ENCODE measurements around the gene CDK18.

The CDK18 gene

DNA sequence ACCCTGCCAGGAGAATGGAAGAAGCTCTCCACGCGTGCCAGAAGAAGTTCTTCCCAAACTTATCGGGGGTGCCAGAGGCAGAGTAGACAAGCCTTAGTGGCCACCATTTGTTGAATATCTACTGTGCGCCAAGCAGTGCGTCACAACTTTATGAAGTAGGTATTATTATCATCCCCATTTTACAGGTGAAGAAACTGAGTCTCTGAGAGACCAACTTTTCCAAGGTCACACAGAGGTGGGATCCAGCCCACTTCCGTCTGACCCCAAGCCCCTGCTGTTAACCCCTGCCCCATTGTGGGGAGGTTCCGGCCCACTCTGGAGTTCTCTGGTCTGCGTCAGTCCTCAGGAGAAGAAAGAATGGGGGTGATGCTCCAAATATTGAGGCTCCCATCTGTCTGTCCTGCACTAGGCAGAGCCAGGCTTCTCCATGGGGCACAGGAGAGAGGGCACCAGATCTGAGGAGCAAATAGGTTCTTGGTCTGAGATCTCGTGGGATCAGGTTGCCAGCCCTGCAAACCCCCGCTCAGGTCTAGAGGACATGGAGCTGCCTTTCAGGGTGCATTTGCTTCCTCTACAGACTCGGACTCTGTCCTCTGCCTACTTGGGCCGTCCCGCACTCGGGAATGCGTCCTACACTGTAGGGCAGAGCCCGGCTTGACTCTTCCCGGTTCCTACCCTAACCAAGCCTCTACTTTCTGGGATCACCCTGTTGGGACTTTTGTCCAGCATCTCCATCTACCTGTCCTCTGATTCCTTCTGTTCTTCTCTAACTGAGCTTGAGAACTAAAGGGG, 2.1 kb downstream of the CDK18 start:
- no peak for DNase-seq

DNA sequence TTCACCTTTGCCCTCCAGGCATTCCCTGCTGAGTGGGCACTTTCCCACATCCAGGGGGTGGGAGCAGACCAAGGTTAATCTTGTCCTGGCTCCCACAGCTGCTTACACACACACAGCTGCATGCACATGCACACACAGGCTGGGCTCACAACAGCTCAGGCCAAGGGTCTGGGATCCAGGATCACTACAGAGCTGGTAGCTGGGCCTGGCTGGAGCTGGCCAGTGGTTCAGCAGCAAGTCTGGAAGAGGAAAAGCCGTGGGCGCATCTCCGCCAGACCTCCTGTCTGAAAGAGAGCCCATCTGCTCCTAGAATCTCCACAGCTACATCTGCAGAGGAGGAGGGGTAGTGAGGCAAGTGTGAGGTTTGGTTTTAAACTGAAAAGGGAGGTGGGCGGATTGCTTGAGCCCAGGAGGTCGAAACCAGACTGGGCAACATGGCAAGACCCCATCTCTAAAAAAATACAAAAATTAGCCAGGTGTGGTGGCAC, 3.8 kb downstream of the CDK18 start:
- DNase-seq = no peak

DNA sequence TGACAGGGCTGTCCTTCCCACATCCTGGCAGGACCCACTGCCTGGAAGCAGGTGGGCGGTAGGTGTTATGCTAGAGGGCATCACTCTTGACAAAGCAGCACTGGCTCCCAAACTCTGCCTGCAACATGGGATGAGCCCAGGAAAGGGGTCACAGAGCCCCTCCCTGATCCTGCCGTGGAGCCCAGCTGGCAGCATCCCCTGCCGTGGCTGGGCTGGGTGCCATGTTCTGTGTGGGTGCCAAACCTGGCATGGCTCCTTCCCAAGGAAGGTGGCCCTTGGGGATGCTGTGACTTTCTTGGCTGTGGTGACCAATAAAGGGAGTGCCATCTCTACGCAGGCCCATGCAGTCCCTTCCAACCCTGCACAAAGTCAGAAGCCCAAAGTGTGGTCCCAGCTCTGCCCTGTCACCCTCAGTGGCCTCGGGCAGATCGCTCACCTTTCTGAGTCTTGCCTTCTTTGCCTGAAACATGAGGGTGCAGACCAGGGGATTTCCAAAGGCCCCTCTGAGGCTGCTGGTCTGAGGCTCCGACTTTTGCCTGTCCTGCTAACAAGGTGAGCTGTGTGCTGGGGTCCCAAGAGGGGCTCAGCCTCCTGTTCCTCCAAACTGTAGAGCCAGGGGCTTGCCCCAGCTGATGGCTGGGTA, 6.0 kb downstream of the CDK18 start:
- no peak for DNase-seq

DNA sequence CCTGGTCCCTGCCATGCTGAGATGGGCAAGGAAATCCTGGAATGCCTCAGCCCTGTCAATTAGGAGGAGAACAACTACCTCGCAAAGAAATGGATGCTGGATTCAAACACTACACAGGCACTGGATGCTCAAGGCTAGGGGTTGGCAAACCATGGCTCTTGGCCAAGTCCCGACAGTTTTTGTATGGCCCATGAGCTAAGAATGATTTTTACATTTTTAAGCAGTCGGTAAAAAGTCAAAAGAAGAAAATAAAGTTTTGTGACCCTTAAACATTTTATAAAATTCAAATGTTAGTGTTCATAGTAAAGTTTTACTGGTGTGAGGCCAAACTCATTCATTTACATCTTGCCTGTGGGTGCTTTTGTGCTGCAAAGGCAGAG, 6.5 kb downstream of the CDK18 start:
- DNase-seq = no peak

DNA sequence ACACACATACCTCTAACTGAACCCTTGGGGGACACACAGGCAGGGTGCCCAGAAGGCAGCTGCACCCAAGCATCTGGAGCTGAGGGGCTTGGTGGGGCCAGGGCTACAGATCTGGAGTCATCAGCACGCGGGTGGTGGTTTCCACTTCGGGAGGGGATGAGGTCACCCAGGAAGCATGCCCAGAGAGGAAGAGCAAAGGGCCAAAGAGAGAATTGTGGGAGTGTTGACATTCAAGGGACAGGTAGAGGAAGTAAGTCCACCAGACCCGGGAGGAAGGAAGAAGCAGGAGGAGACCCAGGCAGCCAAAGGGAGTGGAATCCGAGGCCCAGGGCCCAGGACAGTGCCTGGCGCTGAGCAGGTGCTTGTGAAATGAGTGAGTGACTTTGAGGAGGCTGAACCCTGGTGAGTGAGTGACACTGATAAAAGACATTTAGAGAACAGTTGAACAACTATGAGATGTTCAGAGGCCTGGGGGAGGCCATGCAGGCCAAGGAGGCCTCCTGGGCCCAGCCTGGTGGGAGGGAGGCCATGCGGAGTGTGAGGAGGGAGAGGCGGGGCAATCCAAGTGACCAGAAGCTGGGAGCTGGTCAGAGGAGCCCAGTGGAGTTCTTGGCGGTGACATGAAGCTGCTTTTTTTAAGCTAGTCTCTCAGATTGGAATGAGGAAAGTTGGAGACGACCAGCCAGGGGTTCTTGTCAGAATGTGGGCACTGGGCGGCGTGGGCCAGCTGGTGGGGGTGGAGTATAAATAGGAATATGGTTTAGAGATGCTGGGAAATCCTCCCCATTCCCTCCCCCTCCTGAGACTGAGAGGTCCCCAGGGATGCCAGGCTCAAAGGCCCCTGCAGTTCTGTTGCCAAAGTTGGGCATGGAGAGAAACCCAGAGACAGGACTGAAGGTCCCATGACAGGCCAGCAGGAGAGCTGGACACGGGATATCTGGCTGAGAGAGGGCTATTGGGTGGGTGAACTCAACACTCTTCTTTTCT, 7.9 kb downstream of the CDK18 start:
- no peak for DNase-seq

DNA sequence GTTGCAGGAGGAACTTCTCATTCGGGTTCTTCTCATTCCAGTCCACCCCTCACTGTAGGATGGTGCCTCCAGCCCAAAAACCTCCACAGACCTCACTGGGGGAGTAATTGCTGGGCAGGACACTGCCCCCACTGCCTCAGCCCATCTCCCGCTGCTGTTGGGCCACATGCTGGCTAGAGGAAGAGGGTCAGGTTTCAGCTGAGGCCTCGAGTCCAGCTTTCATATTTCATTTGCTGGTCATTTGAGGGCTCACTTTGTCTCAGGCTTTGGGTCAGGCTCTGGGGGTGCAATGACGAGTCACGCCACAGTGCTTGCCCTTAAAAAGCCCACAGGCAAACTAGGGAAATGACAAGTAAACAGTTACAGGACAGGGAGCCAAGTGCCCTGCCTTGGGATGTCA, 9.3 kb downstream of the CDK18 start:
- DNase-seq = no peak

DNA sequence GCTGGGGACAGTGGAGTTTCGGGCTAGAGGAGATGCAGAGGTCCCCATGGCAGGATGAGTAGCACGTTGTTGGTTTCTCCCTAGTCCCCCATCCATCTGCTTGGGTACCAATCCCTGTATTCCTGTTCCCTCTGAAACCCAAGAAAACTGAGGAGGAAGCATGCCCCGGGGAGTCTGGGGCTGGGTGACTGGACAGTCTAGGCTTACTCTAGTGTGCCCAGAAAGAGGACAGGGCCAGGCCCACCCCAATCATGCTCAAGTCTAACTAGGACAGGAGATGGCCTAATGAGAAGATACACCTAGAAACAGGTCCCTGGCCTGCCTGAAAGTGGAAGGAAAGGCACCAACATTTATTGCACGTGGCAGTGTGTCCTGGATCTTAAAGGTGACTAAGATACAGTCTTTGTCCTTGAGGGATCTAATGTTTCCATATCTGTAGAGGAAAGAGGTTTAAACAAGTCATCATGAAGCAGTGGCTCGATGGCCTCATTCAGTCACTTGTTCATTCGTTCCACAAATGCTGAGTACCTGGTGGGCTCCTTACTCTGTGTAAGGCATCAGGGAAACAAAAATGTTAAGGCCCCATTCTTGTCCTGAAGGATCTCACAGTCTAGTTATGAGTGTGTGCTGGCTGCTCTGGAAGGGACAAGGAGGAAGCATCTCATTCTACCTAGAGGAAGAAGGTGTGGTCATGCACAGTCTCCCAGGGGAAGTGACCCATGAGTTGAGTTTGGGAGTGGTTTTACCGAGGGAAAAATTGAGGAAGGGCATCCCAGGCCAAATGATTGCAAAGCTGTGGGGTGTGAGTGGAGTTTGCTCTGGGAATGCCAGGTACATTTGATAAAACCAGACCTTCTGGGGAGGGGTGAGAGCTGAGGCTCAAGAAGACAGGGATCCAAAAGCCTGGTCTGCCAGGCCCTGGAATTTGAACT, 10.0 kb downstream of the CDK18 start:
- no peak for DNase-seq

DNA sequence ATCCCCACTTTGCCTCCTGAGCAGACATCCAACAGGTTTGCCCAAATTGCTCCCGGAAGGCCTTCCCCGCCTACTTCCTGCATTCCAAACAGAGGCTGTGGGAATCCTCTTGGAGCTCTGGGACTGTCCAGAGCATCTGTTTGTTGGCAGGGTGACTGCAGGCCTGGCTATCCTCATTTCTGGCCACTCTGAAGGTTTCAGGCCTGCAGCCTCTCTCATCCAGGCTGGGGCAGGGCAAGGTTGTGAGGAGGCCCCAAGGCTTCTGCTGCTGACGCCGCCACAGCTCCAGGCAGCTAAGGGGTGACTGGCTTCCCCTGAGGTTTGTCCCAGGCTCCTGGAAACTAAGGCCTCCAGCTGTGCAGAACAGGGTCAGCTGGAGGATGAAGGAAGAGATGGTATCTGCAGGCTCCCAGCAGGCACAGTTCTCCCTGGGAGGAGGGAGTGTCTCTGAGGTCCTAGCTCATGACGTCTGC, 11.3 kb downstream of the CDK18 start:
- DNase-seq = no peak

DNA sequence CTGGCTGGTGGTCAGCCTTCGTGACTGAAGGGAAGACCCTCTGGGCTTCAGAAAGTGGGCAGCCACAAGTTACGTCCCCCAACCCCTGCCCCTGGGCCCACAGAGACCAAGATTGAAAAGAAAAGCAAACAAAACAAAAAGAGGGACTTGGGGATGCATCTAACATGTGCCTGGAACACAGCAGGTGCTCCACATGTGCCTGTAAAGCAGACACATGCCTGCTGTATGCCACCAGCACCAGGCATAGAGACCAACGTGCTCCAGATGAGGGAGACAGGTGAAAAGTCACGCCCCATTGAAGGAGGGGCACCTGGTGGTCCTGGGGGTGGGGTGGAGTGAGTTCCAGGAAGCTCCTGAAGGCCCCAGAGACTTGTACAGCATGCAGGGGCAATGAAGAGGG, 11.9 kb downstream of the CDK18 start:
- DNase-seq = no peak

DNA sequence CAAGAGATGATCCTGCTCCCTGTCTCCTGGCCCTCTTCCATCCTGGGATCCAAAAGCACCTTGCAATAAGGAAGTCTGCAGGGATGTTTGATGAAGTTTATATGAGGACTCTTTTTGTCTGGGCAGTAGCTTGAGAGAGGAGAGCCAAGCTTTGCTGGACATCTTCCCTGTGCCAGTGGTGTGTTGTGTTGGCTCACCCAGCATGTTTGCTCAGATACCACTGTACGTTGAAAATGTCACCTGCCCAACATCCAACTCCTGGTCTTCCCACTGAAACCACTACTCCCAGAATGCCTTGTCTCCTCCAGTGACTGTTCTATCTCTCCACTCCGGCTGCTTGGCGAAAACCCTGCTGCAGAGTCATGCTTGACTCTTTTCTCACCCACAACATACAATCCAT, 12.8 kb downstream of the CDK18 start:
- DNase-seq = no peak

DNA sequence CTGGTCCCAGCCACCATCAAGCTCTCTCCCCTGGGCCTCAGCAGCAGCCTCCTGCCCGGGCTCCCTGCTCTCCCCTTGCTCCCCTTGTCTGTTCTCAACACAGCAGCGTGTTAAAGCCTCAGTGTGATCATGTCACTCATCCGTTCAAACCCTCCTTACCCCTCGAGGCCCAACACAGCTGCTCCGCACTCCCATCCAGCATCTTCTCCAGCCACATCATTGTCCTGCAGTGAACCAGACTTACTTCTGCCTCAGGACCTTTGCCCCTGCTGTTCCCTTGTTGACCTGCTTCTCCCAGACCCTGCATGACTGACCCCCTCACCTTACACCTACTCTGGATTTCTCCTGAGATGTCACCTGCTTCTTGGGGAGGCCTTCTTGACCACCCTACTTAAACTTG, 13.3 kb downstream of the CDK18 start:
- no peak for DNase-seq

DNA sequence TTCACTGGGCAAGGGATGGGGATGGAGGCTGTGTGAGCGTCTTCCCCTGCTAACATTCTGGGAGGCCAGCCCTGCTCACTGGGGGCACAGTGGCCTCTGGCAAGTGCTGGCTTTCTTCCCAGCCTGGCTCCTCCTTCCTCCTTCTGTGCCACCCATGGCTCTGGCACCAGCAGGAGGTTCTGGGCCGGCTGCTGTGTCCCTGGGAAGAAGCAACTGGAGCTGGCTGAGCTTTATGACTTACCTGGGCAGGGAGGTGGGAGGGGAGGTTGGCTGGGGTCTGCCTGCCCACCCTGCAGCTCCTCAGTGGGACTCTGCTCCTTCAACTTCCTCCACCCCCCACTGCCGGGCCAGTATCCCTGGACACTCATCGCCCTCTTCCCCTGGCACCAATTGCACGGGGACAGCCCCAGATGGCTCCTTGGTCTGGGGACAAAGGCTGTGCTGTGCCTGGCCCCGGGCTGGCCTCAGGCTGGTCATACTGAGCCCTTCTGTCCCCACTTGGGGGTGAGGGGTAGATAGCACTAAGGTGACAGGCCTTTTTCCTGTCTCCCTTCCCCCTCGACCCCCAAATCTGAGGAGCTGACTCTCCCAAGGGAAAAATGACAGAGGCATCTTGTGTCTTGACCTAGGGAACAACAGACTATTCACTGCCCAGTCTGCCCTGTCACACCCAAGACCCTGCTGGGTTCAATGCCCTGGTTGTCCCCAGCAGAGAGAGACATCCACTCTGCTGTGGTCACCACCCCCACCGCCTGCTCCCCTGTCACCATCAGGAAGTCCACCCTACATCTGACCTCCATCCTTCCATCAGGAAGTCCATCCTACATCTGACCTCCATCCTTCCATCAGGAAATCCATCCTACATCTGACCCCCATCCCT, 14.4 kb downstream of the CDK18 start:
- DNase-seq = no peak

DNA sequence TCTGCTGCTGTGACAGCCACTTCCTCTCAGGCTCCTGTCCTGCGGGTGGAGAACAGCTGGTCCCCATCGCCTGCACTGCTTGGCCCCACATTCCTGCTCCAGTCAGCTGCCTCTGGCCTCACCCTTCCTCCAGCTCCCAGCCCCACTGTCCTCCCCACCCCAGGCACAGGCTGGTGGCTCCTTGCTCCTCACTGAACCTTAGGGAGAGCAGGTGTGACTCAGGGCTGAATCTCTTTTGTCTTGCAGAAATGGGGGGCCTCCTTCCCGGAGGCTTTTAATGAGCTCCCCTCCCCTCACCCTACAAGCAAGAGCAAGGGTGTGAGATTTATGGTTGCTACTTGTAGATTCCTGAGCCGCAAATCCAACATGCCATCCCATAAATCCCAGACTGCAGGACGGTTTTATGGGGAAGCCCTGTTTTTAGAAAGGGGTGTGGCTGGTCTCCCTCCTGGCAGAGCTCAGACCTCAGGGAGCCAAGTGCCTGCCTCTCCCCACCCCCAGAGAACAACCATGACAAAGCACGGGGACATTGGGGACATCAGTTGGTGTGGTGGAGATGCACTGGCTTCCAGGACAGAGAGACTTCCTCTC, 15.2 kb downstream of the CDK18 start:
- no peak for DNase-seq

DNA sequence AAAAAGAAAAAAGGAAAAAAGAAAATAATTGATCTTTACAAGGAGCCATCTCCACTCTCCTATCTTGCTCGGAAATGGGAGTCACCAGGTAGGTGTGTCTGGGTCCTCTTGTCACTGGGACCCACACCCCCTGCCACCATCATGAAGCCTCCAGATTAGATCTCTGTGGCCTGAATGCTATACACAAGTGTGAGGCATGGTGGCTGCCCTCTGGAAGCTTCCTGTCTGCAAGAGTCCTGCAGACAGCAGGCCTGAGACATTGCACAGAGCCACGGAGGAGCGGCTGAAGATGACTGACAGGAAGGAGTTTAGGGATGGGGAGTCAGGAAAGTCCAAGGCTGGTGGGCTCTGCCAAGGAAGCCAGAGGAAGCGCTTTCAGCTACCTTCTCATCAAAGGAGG, 16.2 kb downstream of the CDK18 start:
- DNase-seq = no peak

DNA sequence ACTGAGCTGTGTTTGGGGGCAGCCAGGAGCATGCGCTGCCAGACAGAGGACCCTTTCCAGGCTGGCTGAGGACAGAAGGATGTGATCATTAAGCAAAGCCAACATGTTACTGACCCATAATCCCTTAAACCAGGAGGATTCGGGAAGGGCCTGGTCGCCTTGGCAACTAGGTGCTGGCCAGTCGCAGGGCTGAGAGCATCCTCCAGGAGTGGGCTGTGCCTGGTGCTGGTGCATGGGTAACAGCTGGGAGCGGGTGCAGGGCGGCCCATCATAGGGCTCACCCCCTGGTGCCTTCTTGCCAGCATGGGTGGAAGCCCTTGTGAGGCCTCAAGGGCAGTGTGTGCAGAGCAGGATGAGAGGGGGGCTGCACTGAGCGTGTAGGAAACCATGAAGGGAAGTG, 17.2 kb downstream of the CDK18 start:
- no peak for DNase-seq

DNA sequence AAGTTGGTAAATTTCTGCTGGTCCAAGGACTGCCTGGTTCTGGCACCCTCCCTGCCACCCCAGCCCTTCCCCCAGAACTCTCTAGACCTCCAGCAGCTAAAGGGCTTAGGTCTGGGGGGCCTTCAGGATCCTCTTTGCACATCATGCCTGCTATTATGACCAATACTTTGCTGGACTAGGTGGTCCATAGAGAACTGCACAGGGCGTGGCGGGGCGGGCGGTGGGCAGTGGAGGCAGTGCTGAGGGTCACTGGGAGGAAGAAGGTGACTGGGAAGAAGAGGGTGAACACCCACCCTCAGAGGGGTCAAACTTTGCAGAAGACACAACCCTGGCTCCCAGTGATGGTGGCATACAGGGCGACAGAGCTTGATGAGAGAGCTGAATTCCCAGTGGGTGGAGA, 18.2 kb downstream of the CDK18 start:
- no peak for DNase-seq

DNA sequence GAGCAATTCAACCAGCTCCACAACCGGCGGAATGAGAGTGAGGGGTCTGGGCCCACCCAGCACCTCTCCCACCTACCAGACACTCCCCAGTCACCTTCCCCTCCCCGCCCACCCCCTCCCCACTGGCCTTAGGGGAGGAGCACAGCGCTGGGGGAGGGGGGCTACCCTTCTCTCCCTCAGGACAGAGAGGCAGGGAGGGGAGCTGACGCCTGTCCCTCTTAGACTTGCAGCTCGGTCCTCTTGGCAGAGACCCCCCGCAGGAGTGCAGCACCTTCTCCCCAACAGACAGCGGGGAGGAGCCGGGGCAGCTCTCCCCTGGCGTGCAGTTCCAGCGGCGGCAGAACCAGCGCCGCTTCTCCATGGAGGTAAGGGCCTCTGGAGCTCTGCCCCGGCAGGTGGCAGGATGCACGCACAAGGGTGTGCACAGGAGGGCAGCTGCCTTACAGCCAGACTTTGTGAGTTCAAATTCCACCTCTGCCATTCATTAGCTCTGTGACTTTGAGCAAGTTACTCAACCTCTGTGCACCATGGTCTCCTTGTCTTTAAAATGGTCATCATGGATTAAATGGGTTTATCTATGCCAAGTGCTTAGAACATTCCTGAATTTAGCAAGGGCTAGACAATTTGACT, 18.9 kb downstream of the CDK18 start:
- no peak for DNase-seq

DNA sequence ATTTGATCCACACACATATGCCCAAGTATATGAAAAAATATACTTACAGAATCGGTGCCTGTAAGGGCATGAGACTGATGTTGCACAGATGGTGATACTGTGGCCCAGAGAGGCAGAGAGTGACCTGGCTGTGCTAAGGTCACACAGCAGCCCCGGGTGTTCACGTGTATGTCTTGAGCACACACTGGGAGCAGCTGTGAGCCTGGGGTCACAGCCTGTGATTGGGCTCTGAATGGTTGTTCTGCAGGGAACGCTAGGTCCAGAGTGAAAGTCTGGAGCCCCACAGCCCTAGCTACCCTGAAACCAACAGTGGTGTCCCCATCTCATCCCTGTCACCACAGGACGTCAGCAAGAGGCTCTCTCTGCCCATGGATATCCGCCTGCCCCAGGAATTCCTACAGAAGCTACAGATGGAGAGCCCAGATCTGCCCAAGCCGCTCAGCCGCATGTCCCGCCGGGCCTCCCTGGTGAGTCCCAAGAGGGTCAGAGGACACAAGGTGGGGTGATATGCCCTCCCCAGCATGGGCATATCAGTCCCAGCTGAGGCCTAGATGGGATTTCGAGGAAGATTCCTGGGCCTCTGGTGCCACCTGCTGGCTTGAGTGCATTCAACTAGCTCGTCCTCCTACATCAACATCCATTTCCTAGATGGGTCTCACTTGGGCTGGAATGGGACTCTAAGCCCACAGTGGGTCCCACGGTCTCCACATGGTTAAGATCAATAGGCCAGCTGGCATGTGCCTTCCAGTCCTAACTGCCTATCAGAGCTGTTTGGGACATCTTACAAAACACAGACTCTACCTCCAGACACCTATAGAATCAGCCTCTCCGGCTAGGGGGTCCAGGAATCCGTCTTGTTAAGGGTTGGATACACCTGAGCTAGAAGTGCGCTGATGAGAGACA, 19.7 kb downstream of the CDK18 start:
- peak; percentile 62 to 85 for DNase-seq

DNA sequence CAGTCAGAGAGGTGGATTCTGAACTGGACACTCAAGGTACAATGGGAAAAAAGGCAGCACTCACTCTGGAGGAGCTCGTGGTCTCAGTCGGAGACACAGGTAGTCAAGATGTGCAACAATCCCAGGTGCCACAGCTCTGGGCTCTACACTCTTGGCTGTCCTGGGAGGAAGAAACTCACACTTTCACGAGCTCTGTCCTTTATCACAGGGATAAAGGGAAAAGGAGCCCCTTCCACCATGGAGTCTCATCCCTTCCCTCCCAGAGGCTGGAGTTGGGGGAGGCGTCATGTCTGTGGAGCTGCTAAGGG, 20.3 kb downstream of the CDK18 start:
- DNase-seq = no peak
